ENCODE data around the gene SMTNL1.

SMTNL1 gene, protein sequence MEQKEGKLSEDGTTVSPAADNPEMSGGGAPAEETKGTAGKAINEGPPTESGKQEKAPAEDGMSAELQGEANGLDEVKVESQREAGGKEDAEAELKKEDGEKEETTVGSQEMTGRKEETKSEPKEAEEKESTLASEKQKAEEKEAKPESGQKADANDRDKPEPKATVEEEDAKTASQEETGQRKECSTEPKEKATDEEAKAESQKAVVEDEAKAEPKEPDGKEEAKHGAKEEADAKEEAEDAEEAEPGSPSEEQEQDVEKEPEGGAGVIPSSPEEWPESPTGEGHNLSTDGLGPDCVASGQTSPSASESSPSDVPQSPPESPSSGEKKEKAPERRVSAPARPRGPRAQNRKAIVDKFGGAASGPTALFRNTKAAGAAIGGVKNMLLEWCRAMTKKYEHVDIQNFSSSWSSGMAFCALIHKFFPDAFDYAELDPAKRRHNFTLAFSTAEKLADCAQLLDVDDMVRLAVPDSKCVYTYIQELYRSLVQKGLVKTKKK

DNA sequence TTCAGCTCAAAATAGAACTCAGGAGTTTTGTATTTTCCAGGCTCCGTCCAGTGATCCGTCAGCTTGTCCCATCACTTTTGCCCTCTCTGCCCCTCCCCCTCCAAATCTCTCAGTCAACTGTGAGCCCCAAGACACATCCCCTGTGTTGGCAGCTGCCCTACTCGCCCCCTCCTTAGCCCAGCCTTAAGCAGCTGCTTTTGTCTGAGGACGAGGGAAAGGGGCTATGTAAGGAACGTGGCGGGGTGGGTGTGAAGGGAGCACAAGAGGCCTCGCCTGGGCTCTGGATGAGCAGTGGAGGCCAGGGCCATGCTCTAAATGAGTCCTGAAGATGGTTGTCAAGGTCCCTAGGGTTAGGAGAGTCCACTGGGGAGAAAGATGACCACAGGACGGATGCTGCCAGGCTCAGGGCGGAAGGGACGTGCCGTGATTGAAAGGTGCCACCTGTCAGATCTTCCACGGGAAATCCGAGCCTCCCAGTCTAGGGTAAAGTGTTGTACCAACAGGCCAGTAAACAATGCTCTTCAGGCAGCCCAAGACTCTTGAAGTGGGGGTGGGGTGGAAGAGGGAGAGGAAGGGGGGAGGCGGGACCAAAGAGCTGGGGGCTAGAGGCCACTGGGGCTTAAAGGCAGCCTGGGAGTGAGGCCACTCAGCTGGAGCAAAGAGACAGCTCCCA lies at the start of gene SMTNL1:
Gene SMTNL1 (plus strand): TSS at position 649 of the 673 bp plus-strand sequence. CDS start 5,048 bp downstream, outside the sequence.
- no peak for FAIRE-seq

DNA sequence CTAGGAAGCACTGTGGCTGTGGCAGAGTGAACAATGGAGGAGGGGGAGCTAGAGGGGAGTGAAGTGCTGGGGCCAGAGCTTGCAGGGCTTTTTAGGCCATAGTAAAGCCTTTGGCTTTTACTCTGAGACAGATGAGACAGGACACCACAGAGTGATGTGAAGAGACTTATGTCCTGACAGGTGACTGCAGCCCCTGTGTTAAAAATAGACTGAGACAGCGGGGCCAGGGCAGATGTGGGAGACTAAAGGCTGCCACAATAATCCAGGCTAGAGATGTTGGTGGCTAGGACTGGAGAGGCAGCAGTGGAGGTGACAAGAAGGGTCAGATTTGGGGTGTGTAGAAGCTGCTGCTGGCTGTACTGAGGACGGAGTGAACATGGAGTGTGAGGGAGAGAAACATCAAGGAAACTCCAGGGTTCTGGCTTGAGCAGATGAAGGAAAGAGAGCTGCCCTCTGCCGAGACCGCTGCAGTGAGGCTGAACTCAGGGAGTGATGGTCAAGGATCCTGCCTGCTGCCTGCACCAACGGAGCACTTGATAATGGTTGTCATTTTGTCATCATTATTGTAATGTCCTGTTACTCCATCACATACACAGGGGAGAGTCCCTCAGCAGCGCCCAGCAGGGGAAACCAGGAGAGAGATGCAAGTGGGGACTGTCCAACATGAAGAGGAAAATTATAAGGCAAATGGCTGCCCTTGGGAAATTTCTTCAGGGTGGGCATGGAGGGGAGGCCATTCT lies 49.3 kb upstream of the SMTNL1 start:
- FAIRE-seq, result no peak

DNA sequence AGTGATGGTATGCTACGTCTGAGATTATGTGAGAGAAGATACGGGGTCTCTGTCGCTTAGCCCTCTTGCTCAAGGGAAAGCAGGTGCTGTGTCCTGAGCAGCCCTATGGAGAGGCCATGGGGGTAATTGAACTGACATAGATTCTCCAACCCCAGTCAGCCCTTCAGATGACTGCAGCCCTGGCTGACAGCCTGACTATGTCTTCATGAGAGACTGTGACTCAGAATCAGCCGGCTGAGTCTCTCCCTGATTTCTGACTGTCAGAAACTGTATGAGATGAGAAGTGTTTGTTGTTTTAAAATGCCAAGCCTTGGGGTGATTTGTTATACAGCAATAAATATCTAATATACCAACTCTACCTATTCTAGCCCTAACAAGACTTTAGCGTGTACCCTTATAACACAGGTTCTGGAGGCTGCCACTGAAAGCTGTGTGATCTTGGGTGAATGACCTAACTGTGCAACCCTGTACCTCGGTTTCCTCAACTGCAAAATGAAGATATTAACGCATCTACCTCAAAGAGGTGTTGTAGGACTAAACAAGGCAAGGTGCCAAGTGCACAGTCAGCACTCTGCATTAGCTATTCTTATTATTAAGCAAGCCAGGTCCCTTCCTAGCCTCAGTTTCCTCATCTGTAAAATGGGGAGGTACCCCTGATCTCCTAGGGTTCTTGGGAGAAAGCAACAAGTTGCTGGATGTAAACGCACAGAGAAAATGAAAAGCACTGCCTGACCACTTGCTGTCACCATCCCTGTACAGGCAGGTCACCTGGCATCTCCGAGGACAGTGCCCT lies 46.7 kb upstream of the SMTNL1 start:
- no peak for FAIRE-seq

DNA sequence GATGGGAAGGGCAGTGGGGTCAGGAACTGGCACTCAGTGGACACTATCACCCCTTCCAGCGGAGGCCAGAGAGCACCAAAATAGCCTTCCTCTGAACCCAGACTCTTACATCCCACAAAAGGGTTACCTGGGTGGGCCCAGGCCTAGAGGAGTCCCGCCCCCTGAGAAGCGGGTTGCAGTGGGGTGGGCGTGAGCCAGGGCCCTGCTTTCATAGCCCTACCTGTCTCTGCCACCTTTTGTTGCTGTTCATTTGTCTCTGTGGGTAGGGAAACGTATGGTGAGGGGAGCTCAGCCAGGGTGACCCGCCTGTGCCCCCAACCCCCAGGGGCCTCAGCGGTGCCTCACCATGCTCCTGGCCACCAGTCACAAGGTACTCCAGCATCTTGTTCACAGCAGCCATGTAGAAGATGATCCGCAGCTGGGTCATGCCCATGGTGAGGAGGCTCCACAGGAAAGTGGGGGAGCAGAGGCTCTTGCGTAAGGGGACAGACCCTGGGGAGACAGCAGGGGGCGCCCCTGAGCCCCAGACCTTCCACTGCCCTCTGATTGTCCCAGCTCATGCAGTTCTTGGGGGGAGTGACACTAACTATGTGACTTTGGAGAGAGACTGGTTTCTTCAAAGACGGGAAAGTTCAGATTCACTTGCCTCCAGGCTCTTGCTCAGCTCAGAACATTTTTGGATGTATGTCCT lies 45.9 kb upstream of the SMTNL1 start:
- no peak for FAIRE-seq

DNA sequence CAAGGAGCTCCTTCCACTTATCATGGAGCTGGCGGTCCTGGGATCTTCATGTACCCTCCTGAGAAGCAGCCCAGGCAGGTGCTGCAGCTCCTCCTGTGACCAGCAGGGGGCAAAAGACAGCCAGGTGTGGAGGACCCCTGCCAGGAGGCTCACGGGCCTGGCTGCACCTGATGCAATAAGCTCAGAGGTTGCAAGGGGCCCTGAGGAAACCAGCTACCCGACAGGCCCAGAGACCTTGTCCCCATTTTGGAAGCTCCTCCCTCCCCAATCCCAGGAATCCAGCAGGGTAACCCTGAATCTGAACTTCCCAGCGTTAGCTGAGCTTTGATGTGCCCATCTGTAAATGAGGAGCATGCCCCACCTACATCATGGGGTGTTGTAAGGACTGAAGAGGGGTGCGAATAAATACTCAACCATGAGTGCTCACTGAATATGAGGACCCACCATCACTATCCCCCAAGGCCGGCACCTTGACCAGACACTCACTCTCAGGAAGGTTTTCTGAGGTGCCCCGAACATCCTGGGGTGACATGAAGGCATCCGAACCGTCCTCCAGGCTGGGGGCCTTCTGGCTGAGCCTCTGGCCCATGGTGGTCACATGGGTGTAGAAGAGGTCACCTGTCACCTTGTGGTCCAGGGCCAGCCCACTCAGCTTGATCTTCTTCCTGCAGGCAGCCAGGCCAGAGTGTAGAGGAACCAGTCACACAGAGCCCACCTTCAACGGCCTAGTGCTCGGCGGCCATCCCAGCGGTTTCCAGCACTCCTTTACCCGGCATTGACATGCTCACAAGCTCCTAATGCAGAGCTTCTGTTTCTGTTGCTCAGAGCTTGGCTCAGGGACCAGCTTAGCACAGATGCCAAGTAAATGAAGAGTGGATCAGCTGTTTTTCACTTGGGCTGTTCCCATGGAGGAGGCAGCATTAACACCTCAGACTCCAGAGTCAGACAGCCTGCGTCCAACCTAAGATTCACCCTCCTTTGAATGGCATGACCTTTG lies 43.6 kb upstream of the SMTNL1 start:
- no peak for FAIRE-seq

DNA sequence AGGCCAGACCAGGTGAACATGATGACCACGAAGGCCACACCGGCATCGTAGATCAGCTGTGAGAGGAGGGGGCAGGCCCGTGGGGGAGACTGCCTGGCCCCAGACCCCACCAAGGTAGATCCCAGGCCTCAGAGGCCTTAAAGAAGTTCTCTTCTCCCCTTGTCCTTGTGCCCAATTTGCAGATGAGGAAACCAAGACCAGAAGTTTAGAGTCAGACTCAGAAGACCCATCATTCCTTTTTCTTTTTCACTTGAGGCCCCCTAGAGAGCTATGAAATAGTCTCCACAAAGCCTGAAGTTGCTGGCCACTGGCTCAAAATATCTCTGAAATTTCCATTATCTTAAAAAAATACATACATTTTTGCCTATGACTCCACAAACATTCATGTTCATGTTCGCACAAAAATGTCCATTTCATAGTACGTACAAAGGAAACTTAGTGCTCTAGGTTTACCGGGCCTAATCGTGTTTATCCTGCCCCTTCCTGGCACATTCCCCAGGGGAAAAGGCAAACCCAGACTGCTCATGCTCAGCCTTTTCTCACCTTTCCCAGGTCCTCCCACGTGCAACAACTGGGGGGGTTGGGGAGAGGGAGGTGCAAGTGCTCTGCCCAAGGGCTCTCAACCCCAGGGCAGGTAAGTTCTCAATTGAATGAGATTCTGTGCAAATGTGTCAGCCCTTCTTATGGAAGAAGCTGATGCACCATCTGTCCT lies 41.1 kb upstream of the SMTNL1 start:
- FAIRE-seq, result no peak

DNA sequence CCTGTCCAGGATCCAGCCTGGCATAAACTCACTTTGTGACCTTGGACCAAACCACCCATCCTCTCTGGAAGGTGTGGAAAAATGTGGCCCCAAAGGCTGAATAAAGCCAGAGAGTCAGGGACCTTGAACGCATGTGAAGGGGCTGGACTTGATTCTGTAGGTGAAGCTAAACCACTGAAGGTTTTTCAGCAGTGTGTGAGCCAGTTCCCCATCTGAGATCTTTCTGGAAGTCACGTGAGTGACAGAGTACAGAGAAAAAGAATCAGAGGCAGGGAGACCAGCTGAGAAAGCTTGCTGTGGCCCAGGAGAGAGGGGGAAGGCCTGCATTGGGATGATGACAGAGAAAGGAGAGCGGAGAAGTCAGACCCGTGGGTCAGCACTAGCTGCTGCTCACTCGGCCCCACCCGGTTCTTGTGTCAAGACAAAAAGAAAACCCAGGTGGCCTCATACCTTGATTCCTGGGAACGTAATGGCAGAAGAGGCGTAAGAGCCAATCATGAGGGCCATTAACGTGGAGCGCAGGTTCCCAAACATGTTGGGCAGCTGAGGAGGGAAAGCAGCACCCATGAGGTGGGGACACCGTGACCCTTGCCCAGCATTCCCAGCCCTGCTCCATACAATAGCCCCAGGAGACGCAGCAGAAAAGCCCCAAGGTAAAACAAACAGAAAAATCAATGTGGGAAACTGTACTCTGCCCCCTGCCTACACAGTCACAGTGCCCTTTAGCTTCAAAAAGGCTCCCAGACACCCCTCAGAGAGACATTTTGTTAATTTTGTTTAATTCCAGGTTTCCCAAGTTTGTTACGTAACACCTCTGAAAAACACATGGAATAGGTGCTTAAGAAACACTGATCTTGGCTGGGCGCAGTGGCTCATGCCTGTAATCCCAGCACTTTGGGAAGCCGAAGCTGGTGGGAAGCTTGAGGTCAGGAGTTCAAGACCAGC lies 39.8 kb upstream of the SMTNL1 start:
- no peak for FAIRE-seq

DNA sequence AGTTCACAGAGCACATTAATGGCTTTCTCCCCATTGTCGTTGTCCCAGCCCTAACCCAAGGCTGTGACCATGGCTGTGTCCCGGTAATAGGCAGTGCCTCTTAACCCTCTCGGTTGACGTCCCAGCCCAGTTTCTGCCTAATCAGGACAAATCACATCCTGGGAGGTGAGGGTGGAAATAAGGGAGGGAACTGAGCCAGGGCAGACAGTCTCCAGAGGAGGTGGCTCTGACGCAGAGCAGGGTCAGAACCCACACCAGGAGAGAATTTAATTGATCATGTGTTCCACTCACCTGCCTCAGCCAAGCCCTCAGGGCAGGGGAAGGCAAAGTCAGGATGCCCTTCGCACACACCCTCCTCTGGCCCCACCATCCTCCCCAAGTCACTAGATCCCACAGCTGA lies 38.9 kb upstream of the SMTNL1 start:
- no peak for FAIRE-seq

DNA sequence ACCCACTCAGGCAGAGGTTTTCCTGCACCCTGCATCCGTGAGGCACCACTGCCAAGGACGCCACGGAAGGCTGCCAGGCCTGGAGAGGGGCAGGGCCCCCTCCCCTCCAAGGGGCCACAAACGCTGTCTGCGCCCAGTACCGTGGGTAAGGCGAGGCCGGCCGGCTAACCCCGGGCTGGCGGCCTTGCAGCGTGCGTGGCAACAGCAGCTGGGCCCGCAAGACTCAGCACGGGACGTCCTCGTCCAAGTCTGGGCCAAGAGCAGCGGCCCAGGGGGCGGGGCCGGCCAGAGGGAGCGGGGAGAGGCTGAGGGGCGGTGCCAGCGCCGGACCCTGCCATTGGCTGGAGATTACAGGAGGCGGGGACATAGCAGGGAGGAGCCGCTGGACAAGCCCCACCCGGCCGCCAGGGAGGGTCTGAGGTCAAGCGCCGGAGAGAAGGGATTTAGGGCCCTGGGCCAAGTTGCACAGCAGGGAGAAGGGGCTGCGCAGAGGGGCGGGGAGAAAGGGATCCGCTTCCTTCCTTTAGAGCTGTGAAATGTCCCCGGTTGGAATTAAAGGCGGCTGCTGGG lies 37.9 kb upstream of the SMTNL1 start:
- no peak for FAIRE-seq

DNA sequence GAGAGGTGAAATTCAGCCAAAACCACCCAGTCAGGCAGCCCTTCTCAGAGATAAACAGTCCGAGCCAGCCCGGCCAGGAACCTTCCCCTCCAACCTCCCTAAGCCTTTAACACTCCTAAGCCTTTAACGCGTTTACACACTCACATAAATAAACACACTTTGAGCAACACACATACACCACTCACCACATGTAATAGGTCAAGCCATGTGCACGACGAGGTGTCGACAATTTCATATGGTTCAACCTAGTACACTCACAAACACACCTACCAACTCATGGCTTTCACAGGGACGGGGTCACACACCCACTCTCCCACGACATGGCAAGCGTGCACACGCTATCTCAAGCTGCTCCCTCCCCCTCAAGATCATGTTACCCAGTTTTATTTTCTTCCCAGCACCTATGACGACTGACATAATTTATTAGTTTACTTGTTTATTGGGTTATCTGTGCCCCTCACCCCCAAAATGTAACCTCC lies 37.4 kb upstream of the SMTNL1 start:
- no peak for FAIRE-seq

DNA sequence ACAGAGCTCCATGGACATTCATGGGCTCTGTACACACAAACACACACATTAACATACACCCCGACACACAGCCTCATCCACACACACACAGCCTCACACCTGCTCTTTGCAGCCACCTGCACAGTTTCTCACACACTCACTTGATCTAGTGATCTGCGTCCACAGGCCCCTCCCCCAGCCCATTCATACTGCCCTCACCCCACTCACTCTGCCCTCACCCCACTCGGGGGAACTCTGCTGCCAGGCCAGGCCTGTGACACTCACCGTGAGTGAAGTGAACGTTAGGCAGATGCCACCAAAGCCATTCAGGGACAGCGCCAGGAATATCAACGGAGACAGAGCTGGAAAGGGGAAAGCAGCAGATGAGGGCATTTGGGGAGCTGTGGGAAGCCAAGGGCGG lies 36.9 kb upstream of the SMTNL1 start:
- FAIRE-seq, result no peak

DNA sequence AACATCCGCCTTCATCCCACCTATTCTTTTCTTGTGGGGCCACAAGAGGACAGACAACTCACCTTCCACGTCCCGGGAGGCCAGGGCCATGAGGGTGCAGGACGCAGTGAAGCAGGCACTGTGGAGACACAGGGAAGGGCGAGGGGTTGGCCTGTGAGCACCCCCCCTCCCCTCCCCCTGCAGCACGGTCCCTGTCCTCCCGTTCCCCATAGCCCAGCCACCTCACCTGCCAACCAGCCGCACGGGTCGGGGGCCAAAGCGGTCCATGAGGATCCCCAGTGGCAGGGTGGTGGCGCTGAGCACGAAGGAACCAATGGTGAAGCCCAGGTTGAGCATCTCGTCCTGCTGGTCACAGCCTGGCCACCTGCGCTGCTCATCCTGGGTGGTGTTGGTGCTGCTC lies 36.5 kb upstream of the SMTNL1 start:
- no peak for FAIRE-seq

DNA sequence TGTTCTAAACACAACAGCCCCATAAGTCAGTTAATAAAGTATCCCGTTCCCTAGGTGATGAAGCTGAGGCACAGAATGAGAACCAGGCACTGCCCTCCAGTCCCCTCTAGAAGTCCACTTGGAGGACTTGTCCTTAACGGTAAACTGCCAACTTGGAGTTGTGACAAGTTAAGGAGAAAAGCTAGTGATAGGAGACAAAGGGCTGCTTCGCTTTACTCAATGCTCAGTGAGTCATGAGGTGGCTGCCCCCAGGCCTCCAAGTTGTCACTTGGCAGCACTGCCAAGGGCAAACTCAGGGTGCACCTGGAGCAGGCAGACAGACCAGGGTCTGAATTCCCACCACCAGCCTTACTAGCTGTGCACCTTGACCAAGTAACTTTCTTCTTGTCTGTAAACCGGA lies 35.4 kb upstream of the SMTNL1 start:
- FAIRE-seq, result no peak

DNA sequence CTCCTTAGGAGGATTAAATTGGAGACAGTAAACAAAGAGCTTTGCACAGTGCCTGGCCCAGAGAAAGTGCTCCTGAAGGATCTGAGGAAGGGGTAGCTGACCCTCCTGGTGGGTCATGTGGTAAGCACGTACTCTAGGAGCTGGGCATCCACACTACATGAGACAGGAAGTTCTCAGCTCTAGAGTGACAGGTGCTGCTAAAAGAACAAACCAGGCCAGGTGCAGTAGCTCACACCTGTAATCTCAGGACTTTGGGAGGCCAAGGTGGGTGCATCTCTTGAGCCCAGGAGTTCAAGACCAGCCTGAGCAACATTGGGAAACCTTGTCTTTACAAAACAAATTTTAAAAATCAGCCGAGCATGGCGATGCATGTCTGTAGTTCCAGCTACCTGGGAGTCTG lies 35.0 kb upstream of the SMTNL1 start:
- no peak for FAIRE-seq

DNA sequence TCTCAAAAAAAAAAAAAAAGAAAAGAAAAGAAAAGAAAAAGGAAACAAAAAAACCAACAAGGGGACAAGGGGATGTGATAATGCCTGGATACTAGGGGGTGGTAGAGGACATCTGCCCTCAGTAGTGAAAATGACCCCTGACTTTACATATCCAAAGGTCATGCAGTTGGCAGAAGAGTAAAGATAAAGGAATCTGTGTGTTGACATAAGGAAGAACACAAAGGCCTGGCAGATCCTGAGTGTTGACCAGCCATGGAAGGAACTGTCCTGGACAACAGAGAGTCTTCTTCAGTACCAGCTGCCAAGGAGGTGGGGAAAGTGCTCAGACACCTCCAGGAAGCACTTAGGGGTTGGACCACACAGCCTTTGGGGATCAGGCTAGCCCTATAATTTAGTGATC lies 34.5 kb upstream of the SMTNL1 start:
- FAIRE-seq, result no peak

DNA sequence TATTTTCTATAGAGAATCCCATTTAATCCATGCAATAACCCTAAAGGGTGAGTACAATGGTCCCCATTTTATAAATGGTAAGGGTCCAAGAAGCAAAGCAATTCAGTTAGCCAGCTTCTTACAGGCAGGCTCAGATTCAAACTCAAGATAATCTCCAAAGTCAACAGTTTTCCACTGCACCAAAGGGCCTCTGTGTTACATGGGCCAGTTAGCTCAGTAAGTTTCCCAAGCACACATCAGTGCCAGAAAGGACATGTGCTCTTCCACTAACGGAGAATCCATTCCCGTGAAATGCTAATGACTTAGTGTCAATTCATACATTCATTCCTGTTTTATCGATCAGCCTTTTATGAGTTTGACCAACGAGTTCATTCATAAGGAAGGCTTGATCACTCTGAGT lies 32.9 kb upstream of the SMTNL1 start:
- FAIRE-seq, result no peak

DNA sequence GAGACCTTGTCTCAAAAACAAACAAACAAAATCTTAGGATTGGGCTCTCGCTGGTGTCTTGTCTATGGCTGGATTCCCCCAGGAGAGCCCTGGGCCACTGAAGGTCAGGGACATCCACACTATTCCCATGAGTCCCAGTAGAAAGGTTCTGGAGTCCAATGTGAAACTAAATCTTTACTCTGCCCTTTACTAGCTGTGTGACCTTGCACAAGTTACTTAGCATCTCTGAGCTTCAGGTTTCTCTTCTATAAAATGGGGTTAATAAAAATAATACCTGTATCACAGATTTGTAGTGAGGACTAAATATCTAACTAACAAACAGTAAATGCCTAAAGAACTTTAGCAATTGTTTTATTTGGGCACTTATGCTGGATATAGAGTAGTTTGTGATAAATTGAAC lies 30.9 kb upstream of the SMTNL1 start:
- FAIRE-seq, result no peak
